ENCODE results near the gene PSMF1. TPM values are rescaled to one million over a fixed set of nuclear protein-coding genes. Genes with fewer than 3 reads are reported as not detected.

Gene PSMF1
- total and polyA plus RNA-seq, 9 of the 15 experiments (the other 6 are each of a cell fraction or from before 2014, with no cell fraction given): 8.5 to 192 (median 33.2) TPM

DNA sequence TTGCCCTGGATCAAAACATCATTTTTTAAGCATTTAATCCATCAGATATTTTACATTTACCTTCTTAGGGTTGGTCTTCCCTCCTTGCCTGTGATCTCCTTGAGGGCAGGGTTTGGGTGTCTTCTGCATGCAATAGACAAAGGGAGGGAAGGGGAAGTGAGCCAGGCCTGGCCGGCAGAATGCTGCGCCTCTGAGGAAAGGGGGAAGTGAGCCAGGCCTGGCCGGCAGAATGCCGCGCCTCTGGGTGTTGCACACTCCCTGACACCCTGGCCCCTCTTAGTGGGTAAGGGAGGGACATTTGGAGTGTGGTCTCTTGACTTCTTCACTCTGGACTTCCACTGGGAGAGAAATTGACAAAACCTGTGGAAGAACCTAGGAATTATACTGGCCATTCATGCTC, 12.4 kb downstream of the PSMF1 start:
- H3K4me2 ChIP-seq (ENCODE audit: insufficient read depth, low read length): no peak overlapping the region
- no peak overlapping the region for H3K27ac ChIP-seq (ENCODE audit: extremely low read depth, low read depth, low read length)
- in situ Hi-C loops (cut with MboI) (no loop called here), intact Hi-C loops (cut with micrococcal nuclease) (no loop called here)
- BruUV-seq (replicated peaks): no TSS peak
- no peaks in the 10 kb centered on the region for H3K27me3 ChIP-seq (ENCODE audit: control insufficient read depth in 2 of 2, insufficient read depth in 2 of 2, low read length in 2 of 2)
- H3K79me2 ChIP-seq (ENCODE audit: control insufficient read depth, insufficient read depth, low read length): peaks cover 25% of the 10 kb centered on the region
- no peaks in the 10 kb centered on the region for H3K9me3 ChIP-seq (replicated peaks; ENCODE audit: control insufficient read depth, insufficient read depth, low read depth, low read length)
- no peak for ATAC-seq
- H3K4me1 ChIP-seq (replicated peaks in 1 of 2; ENCODE audit: control insufficient read depth in 2 of 2, insufficient read depth in 2 of 2, low read length in 2 of 2): no peaks in the 10 kb centered on the region; a peak in 1 of 5 replicates
- no peak for DNase-seq (ENCODE audit: extremely low read depth in 1 of 4, low spot score in 3 of 4)
- H2AFZ ChIP-seq (ENCODE audit: low read depth, low read length): no peak overlapping the region
- WGBS (ENCODE audit: insufficient coverage, low coverage, missing lambda C conversion rate): 71% methylated on average over 3 of the region's 5 CpGs
- no peaks in the 10 kb centered on the region for H4K20me1 ChIP-seq (replicated peaks; ENCODE audit: control insufficient read depth, insufficient read depth, low read length)
- CTCF ChIA-PET (ENCODE audit: low intra/inter-chr PET ratio): no interaction called here
- H3K9ac ChIP-seq (ENCODE audit: insufficient read depth in 1 of 2, low read depth in 2 of 2, low read length in 2 of 2): no peak overlapping the region; a peak in 1 of 4 replicates
- no peak for FAIRE-seq
- POLR2A ChIA-PET: no interaction called here
- H3K4me3 ChIP-seq: no peak overlapping the region
- TF ChIP-seq, protein P1, sequence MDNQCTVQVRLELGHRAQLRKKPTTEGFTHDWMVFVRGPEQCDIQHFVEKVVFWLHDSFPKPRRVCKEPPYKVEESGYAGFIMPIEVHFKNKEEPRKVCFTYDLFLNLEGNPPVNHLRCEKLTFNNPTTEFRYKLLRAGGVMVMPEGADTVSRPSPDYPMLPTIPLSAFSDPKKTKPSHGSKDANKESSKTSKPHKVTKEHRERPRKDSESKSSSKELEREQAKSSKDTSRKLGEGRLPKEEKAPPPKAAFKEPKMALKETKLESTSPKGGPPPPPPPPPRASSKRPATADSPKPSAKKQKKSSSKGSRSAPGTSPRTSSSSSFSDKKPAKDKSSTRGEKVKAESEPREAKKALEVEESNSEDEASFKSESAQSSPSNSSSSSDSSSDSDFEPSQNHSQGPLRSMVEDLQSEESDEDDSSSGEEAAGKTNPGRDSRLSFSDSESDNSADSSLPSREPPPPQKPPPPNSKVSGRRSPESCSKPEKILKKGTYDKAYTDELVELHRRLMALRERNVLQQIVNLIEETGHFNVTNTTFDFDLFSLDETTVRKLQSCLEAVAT (IDR thresholded peaks at IDR 0.05): peak in 1 of 2 experiments; percentile 68; a peak in 2 of 4 replicates
- TF ChIP-seq, protein P2, sequence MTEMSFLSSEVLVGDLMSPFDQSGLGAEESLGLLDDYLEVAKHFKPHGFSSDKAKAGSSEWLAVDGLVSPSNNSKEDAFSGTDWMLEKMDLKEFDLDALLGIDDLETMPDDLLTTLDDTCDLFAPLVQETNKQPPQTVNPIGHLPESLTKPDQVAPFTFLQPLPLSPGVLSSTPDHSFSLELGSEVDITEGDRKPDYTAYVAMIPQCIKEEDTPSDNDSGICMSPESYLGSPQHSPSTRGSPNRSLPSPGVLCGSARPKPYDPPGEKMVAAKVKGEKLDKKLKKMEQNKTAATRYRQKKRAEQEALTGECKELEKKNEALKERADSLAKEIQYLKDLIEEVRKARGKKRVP (CRISPR knock-in tag; IDR thresholded peaks at IDR 0.05): no peak
- TF ChIP-seq SPI1 (IDR thresholded peaks at IDR 0.05; ENCODE audit: borderline replicate concordance, low read depth, low read length) (peak; percentile 54; the same call in 1 of the 2 replicates), ZBTB17 (CRISPR knock-in tag; IDR thresholded peaks at IDR 0.05) (peak; percentile 64; the same call in 1 of the 2 replicates)
- no peaks in the 10 kb centered on the region for H3K9me1 ChIP-seq (ENCODE audit: control insufficient read depth, insufficient read depth, low read length)
- peaks cover 84% of the 10 kb centered on the region for H3K36me3 ChIP-seq (ENCODE audit: control insufficient read depth, insufficient read depth, low read length)
